ENCODE measurements around the gene EYS. TPM values are rescaled to one million over a fixed set of nuclear protein-coding genes. Genes with fewer than 3 reads are reported as not detected.

Gene EYS
- total RNA-seq, 1 experiment from 2014 or later: not detected

- H2BK12ac ChIP-seq (ENCODE audit: insufficient read length, low read depth, low read length): no peak overlapping the region
- no peak overlapping the region for H2BK15ac ChIP-seq (ENCODE audit: low read depth, low read length)
- H2AK5ac ChIP-seq (ENCODE audit: insufficient read length, low read length): no peak overlapping the region
Observed at GRCh38 chr6:63883597-63883996, 1823.4 kb downstream of the EYS start.

More at GRCh38 chr6:63883597-63883996, 1823.4 kb downstream of the EYS start:
- Histone ChIP-seq H2BK120ac (ENCODE audit: low read depth, low read length, poor library complexity, severe bottlenecking) (no peak overlapping the region), H4K8ac (replicated peaks; ENCODE audit: insufficient read length, low read depth, low read length) (no peak overlapping the region), H4K20me1 (ENCODE audit: control insufficient read depth, insufficient read depth, insufficient read length) (no peaks in the 10 kb centered on the region), H3K9me3 (ENCODE audit: control insufficient read depth, low read depth, low read length) (no peaks in the 10 kb centered on the region), H3K79me2 (ENCODE audit: insufficient read depth, low read length) (no peaks in the 10 kb centered on the region), H3K27me3 (ENCODE audit: insufficient read depth, low read length) (no peaks in the 10 kb centered on the region), H4K5ac (ENCODE audit: insufficient read length, low read depth, low read length) (no peak overlapping the region), H3K9ac (ENCODE audit: extremely low read depth, insufficient read length, low read length) (no peak overlapping the region), H3K14ac (ENCODE audit: insufficient read depth, low read length) (no peak overlapping the region), H3K79me1 (ENCODE audit: insufficient read depth, low read depth, low read length, poor library complexity, severe bottlenecking) (no peaks in the 10 kb centered on the region), H2AFZ (ENCODE audit: low read length) (no peak overlapping the region), H3K23me2 (ENCODE audit: insufficient read length, low read depth, low read length, poor library complexity, severe bottlenecking) (no peaks in the 10 kb centered on the region), H3K4me1 (ENCODE audit: insufficient read depth, low read length) (no peaks in the 10 kb centered on the region), H3K4ac (ENCODE audit: low read depth, low read length) (no peak overlapping the region), H3K27ac (ENCODE audit: insufficient read length, low read depth, low read length) (no peak overlapping the region), H3T11ph (ENCODE audit: low read length) (no peak overlapping the region), H3K4me2 (ENCODE audit: insufficient read depth, insufficient read length, low read length) (no peak overlapping the region), H3K18ac (ENCODE audit: insufficient read length, low read depth, low read length) (no peak overlapping the region), H3K56ac (ENCODE audit: insufficient read length, low read depth, low read length) (no peak overlapping the region), H2BK5ac (ENCODE audit: insufficient read length, low read length) (no peak overlapping the region), H2BK20ac (ENCODE audit: low read depth, low read length, poor library complexity, severe bottlenecking) (no peak overlapping the region), H3K23ac (ENCODE audit: insufficient read length, low read depth, low read length) (no peak overlapping the region), H4K91ac (ENCODE audit: insufficient read length, low read depth, low read length) (no peak overlapping the region)
- Mint-ChIP-seq H3K27ac (no peak overlapping the region), H3K4me3 (no peak overlapping the region), H3K27me3 (ENCODE audit: low read depth) (no peaks in the 10 kb centered on the region), H3K9me3 (peaks cover 17 to 19% of the 10 kb centered on the region in 2 experiments), H3K36me3 (ENCODE audit: insufficient read depth in 1 of 3, low read depth in 3 of 3) (peaks cover 0 to 10% (median 5%) of the 10 kb centered on the region in 3 experiments; a peak in 5 of 7 replicates), H3K4me1 (no peaks in the 10 kb centered on the region)
- no peak for TF ChIP-seq CTCF (conservative IDR thresholded peaks at IDR 0.05)
- WGBS (ENCODE audit: extremely low coverage, insufficient read length, low lambda C conversion rate): no CpG with 5 or more reads among the region's 6 CpGs
- no peak for DNase-seq
